Psoas muscle (tissue), 8 donors: Measurements from ENCODE around the gene FAM120B. TPM values are rescaled to one million over a fixed set of nuclear protein-coding genes. Genes with fewer than 3 reads are reported as not detected.

Experiments used
- ATAC-seq, 4 donors: fragments of 200-7000 bp; cut with Tn5 transposase; one replicate each; pipeline ENCODE4 v1.9.1; 2020; ENCODE audit warnings: moderate library complexity in 3 of 4, mild to moderate bottlenecking in 2 of 4
- DNase-seq, 2 donors: peaks; one replicate each; pipeline ENCODE4 v3.0.0-alpha.2; 2020
- H3K27ac ChIP-seq: fragments of 200-600 bp; one replicate; pipeline ENCODE4 v1.8.0; 2022
- H3K27me3 ChIP-seq, 3 donors: fragments of 200-600 bp in 1 of 3; one replicate each; pipeline versions ENCODE4 v1.6.1 to v1.8.0; 2013 to 2022; ENCODE audit warnings: low read length in 2 of 3, mild to moderate bottlenecking in 2 of 3, moderate library complexity in 1 of 3; ENCODE audit not compliant: insufficient read depth in 3 of 3
- H3K36me3 ChIP-seq, 2 donors: fragments of 200-600 bp in 1 of 2; one replicate each; pipeline versions ENCODE4 v1.6.1 to v1.8.0; 2013 to 2022; ENCODE audit warnings: low read depth in 1 of 2, mild to moderate bottlenecking in 1 of 2, moderate library complexity in 1 of 2; ENCODE audit not compliant: insufficient read depth in 1 of 2
- H3K4me1 ChIP-seq: fragments of 200-600 bp; one replicate; pipeline ENCODE4 v1.8.0; 2022
- H3K4me3 ChIP-seq: fragments of 200-600 bp; one replicate; pipeline ENCODE4 v1.8.0; 2022; ENCODE audit warnings: mild to moderate bottlenecking
- H3K9me3 ChIP-seq: fragments of 200-600 bp; one replicate; pipeline ENCODE4 v1.8.0; 2022
- WGBS, 3 donors: extraction: QIAGEN DNeasy Blood & Tissue Kit; methylation state at CpG; one replicate each; pipeline versions ENCODE4 v1.1.6 to v1.1.7; 2013; 5-methylcytosine and 5-hydroxymethylcytosine counted together
- intact Hi-C, 2 donors: fragments of 100-400 bp; cut with DNase I; formaldehyde crosslinking; loops; one replicate each; pipeline versions ENCODE4 v1.11.0 to v1.14.2; 2022
- polyA plus RNA-seq, 3 donors: library from polyadenylated mRNA; stranded (reverse); fragments of 200-250 nt; gene quantifications; one replicate each; pipeline ENCODE4 v1.2.3, GENCODE V29; 2013
- total RNA-seq, 4 donors: library from RNA; stranded (reverse); fragmentation: NEBNext Ultra II Directional in 2 of 4; extraction: Animal tissue kit (Norgen Biotek cat#: 25700) in 2 of 4; gene quantifications; one replicate each; pipeline versions ENCODE4 v1.2.1 to v1.2.4, GENCODE V29; 2021 to 2023
- TF ChIP-seq, protein P1 (sequence below): fragments of 200-600 bp; IDR thresholded peaks from one replicate; pipeline ENCODE4 v1.8.0; 2022; ENCODE audit warnings: antibody characterized with exemption
- donor health status: healthy with polysubstance abuse.
- donor health status: DM: no; HTN: no; CAD: no; lungs with moderate emphysema.
- donor health status: Bipolar disorder and iron deficiency.
- donor health status: healthy.
- donor health status: DM: yes; HTN: yes; CAD: no.
- donor health status: DM: no; HTN: no; CAD: no.
- donor health status: DM: no; HTN: no; CAD: no.
- donor health status: DM: yes; HTN: yes; CAD: no.

The FAM120B gene
- total and polyA plus RNA-seq, 7 donors, result 9.2 to 24.2 (median 19.4) TPM

DNA sequence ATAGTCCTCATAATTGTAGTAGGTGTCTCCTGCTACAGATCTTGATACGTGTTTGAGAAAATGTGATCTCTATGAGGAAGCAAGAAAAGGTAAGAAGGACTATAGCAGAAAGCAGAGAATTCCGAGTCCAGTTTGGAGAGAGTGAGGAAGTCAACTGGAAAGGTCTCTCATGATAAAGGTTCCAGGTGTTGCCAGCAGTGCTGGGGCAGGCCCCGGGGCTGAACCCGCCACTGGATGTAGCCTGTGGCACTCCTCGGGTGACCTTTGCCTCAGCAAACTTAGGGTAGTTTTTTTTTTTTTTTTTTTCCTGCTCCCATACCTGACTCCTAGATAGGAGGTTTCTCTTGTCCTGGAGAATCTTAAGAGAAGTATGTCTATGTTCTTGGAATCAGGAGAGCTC, 62.8 kb downstream of the FAM120B start:
- 87 to 98% (median 88%) methylated on average over 5 of the region's 5 CpGs for WGBS, 3 donors
- H3K27ac ChIP-seq, result peak overlapping the region; percentile 51
- no peaks in the 10 kb centered on the region for H3K9me3 ChIP-seq
- H3K4me3 ChIP-seq, result no peak overlapping the region
- no peak for ATAC-seq
- H3K4me1 ChIP-seq, result peaks cover 22% of the 10 kb centered on the region
- no peak for DNase-seq
- TF ChIP-seq, protein P1, sequence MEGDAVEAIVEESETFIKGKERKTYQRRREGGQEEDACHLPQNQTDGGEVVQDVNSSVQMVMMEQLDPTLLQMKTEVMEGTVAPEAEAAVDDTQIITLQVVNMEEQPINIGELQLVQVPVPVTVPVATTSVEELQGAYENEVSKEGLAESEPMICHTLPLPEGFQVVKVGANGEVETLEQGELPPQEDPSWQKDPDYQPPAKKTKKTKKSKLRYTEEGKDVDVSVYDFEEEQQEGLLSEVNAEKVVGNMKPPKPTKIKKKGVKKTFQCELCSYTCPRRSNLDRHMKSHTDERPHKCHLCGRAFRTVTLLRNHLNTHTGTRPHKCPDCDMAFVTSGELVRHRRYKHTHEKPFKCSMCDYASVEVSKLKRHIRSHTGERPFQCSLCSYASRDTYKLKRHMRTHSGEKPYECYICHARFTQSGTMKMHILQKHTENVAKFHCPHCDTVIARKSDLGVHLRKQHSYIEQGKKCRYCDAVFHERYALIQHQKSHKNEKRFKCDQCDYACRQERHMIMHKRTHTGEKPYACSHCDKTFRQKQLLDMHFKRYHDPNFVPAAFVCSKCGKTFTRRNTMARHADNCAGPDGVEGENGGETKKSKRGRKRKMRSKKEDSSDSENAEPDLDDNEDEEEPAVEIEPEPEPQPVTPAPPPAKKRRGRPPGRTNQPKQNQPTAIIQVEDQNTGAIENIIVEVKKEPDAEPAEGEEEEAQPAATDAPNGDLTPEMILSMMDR, result no peak
- intact Hi-C loops, result loop anchor here in 1 of 2 donors (5.0 kb wide), 1 partner anchor 52 kb away; no protein-coding TSS in a partner anchor
- peaks cover 0 to 6% of the 10 kb centered on the region in 2 donors for H3K36me3 ChIP-seq
- H3K27me3 ChIP-seq, result no peaks in the 10 kb centered on the region

DNA sequence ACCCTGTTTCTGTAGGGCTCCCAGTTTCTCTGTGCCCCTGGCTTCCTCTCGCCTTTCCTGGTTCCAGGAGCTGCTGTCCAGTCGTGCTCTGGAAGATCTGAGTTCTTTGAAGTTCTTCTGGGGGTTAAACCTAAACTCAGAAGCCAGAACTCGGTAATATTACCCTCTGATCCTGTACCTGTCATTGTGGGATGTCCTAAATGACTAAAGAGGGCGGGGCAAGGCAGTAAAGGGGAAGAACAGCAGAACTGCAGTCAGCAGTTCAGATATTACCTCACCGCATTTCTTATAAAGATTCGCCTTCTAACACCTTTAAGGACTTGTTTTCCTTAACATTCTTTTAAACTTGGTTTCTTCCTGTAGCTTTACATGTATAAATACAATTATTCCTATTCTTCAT, 63.9 kb downstream of the FAM120B start:
- intact Hi-C loops, result loop anchor here in 1 of 2 donors (2.0 kb wide), 1 partner anchor 14 kb away; no protein-coding TSS in a partner anchor
- no peaks in the 10 kb centered on the region for H3K27me3 ChIP-seq
- ATAC-seq (no peak), DNase-seq (no peak)
- no peak overlapping the region for H3K4me3 ChIP-seq
- H3K9me3 ChIP-seq, result no peaks in the 10 kb centered on the region
- TF ChIP-seq, protein P1, result no peak
- peaks cover 27% of the 10 kb centered on the region for H3K4me1 ChIP-seq
- H3K27ac ChIP-seq, result no peak overlapping the region
- WGBS, 3 donors, result 77 to 92% (median 85%) methylated on average over 6 of the region's 6 CpGs
- peaks cover 0 to 11% of the 10 kb centered on the region in 2 donors for H3K36me3 ChIP-seq

DNA sequence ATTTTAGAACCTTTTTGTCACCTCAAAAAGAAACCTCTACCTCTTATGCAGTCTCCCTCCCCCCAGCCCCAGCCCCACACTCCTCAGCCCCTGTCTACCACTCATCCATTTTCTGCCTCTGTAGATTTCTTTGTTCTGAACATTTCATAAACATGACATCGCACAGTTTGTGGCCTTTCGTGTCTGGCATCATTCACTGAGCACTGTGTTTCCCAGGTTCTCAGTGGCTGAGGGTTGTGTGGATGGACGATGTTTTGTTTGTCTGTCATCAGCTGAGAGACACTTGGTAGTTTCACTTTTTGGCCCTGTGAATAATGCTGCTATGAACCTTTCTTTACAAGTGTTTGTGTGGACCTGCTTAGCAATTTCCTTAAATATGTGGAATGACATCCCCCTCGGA, 64.5 kb downstream of the FAM120B start:
- TF ChIP-seq, protein P1, result no peak
- ATAC-seq (no peak), DNase-seq (no peak)
- Histone ChIP-seq H3K9me3 (no peaks in the 10 kb centered on the region), H3K36me3 (peaks cover 0 to 12% of the 10 kb centered on the region in 2 donors), H3K27ac (peak overlapping the region; percentile 74), H3K4me3 (no peak overlapping the region), H3K4me1 (peaks cover 27% of the 10 kb centered on the region), H3K27me3 (no peaks in the 10 kb centered on the region)
- intact Hi-C loops, result loop anchor here in 1 of 2 donors (2.0 kb wide), 1 partner anchor 14 kb away; no protein-coding TSS in a partner anchor
- 84 to 89% (median 84%) methylated on average over 4 of the region's 4 CpGs for WGBS, 3 donors

DNA sequence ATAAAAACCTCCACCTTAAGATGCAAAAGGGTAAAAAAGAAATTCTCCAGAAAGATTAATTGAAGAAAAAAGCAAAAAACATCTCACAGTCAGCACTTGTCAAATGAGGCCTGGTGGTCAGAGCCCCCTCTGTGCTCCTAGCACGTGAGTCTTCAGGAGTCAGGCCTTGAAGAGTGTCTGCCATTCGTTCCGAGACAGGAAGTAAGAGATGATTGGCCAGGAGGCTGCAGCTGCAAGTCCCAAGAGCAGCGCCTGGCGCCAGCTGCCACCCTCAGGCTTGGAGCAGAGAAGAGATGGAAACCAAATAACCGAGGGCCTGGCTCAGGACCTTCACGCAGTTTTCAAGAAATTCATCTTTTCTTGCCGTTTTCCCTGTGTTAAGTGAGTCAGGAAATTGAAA, 65.0 kb downstream of the FAM120B start:
- WGBS, 3 donors, result 51 to 71% (median 59%) methylated on average over 8 of the region's 8 CpGs
- Histone ChIP-seq H3K4me1 (peaks cover 27% of the 10 kb centered on the region), H3K36me3 (peaks cover 0 to 12% of the 10 kb centered on the region in 2 donors), H3K27ac (peak overlapping the region; percentile 74), H3K27me3 (no peaks in the 10 kb centered on the region), H3K9me3 (no peaks in the 10 kb centered on the region), H3K4me3 (no peak overlapping the region)
- intact Hi-C loops, result loop anchor here in 1 of 2 donors (2.0 kb wide), 1 partner anchor 15 kb away; no protein-coding TSS in a partner anchor
- no peak for DNase-seq
- TF ChIP-seq, protein P1, result no peak
- peak; percentile 28 to 70 (median 53) for ATAC-seq
